Retina (tissue), 1 donor: ENCODE results near the gene MARCKS.
"Not testable (repeated sequence)": the region's sequence is repeated elsewhere in the genome, so short reads cannot be mapped to it uniquely, and the experiment has no call there.

Experiments used
- DNase-seq: peaks from one replicate; pipeline ENCODE4 v3.0.0-alpha.2; 2016

The MARCKS gene

GRCh38 chr6:113888493-113888892, 31.3 kb downstream of the MARCKS start:
- no peak for DNase-seq

DNA sequence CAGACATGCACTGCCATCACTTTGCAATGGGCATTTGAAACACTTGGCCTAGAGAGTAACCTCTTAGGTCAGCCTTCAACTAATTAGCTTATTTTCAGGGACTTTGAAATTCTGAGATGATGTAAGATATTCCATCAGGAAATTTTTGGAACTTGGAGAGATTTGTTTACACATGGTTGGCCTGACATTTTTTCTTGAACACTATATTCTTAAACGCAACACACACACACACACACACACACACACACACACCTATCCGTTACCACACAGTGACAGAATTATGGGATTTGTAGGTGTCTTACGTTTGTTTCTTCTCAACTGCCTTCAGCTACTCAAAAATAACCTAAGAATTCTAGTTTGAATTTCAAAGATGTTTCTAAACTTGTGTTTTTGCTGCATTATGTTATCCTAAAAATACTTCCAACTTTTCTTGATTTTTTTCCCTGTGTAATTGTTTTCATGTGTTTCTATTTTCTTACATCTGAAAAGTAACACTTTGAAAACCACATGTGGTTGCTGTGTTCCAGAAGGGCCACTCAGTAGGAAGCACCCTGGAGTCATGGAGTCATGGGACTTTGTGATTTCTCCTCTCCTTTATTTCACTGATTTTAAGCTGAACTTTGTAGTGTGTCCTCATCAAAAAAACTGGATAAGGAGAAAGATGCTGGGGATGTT, 31.9 kb downstream of the MARCKS start:
- DNase-seq: no peak

- no peak for DNase-seq
These were observed 36.3 kb downstream of the MARCKS start for GRCh38 chr6:113893451-113893850.

DNA sequence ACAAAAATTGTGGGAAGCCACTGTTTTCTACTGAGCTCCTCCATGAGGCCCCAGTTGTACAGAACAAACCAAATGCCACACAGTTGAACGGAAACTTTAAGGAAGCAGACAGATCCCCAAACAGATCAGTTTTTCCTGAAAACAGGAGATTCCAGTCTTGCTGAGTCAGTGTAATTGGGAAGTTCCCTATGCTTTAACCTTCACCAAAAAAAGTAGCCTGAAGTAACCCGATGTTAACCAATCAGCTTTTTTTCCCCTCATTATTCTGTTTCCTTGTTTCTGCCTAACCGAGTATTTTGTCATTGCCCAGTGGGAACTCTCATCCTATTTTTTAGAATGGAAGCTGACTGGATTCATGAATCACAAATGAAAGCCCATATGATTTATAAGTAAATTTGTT, 36.7 kb downstream of the MARCKS start:
- no peak for DNase-seq

GRCh38 chr6:113894712-113895674, 37.8 kb downstream of the MARCKS start:
- no peak for DNase-seq

DNA sequence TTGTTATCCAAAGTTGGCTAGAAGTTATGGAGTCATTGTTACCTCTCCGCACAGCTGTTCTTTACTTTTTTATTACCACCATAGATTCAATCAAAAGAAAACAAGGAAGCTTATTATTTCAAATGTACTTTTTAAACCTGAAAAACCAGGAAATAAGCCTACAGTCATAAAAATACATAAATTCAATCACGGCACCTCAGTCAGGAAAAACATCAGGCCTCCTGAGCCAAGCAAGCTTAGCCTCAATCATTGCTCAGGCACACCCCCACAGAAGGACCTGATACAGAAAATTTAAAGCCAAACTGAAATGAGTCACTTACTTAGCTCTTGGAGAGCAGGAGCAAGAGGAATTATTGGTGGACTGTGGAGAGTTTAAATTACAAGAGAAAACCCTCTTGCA, 44.3 kb downstream of the MARCKS start:
- DNase-seq: no peak

DNA sequence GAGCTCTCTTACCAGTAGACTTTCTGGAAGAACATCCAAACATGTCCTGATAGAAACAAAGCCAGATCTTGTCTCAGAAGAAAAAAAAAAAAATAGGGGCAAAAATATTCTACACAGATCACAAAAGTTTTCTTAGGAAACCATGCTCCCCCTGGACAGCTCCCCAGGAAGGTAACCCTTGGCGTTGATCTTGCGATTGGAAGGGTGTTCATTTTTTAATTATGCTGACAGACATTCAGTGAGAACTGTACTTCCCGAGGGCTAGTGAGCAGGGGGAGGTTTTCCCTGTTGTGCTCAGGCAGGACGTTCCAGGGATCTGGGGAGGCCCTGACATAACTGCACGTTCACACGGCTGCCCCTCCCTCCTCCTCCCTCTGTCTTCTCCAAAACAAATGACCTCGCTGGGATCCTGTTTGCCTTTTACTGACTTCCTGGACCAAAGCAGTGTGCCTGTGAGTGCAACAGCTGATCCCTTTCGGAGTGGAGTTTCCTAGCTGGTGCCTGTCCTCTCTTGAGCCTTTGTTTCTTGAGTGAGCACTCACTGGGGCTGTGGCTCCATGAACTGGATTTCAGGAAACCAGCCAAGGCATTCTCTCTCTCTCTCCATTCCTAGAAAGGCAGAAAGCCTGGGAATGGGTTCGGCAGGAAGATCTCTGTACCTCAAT, 46.7 kb downstream of the MARCKS start:
- DNase-seq: no peak

GRCh38 chr6:113907102-113907815, 50.1 kb downstream of the MARCKS start:
- DNase-seq: no peak

GRCh38 chr6:113908801-113909200, 51.7 kb downstream of the MARCKS start:
- no peak for DNase-seq

GRCh38 chr6:113909224-113909856, 52.2 kb downstream of the MARCKS start:
- DNase-seq: peak; percentile 54

GRCh38 chr6:113910285-113910684, 53.1 kb downstream of the MARCKS start:
- not testable (repeated sequence) for DNase-seq
